Activated CD8-positive, alpha-beta memory T cell treated with anti-CD3 and anti-CD28 coated beads, Interleukin-2, amount 50 U/mL, for 24 hours (primary cell): ENCODE data around the gene OR52E6.
A peak's percentile ranks its signal among the peaks of the same experiment; 100 is the strongest.

Experiments
- DNase-seq: peaks from one replicate; pipeline ENCODE4 v3.0.0-alpha.2; 2020; ENCODE audit errors: extremely low read depth

OR52E6 gene

DNA sequence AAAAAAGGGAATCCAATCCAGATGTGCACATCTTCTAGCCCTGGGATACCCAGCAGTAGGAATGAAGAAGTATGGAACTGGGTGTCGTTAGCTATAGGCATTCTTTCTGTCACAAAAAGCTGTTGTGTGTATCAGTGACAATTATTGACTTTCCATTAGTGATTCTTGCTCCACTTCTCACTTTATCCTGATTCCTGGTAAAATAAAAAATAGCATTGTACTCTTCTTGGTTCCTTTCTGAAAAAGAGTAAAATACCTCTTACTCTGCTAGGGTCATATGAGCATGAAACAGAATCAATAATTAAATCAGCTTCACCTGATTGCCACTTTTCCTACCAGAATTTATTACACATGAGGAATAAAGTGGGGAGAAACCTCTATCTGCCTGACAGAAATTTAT, at the start of gene OR52E6:
OR52E6 (minus strand) TSS at position 101 of the 400 bp plus-strand sequence; CDS start at position 101, 0 bp downstream.
- DNase-seq, result no peak

DNA sequence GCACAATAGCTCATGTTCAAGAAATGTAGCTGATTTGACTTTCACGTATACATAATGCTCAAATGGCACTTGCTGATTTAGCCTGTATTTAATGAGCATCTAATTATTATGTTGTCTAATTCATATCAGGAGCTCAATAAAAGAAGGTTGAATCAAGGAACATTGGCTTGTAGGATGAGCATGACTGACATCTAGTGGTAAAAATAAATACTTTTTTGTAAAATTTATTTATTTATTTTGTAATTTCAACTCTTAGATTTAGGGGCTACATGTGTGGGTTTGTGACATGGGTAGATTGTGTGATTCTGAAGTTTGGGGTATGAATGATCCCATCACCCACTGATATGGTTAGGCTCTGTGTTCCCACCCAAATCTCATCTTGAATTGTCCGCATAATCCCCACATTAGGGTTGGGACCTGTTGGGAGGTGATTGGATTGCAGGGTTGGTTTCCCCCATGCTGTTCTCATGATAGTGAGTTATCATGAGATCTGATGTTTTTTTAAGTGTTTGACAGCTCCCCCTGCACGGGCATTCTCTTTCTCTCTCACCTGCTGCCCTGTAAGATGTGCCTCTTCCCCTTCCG, 49.6 kb upstream of the OR52E6 start:
- DNase-seq, result no peak

DNA sequence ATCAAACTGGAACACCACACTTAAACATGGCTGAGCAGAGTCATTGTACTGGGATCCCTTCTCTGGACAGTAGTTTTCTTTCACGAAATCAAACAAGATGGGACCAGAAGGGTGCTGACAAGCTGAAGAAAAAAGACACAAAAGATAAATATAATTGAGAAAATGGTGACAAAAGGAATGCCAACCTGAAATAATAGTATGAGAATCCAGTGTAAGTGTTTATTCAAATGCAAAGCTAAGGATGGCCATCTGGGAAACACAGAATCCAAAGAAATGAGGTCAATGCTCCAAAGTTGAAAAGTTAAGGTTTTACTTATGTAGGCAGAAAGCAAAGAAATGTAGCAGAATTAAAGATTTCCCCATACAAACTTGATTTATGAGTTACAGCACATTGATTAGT, 46.0 kb upstream of the OR52E6 start:
- DNase-seq, result no peak

DNA sequence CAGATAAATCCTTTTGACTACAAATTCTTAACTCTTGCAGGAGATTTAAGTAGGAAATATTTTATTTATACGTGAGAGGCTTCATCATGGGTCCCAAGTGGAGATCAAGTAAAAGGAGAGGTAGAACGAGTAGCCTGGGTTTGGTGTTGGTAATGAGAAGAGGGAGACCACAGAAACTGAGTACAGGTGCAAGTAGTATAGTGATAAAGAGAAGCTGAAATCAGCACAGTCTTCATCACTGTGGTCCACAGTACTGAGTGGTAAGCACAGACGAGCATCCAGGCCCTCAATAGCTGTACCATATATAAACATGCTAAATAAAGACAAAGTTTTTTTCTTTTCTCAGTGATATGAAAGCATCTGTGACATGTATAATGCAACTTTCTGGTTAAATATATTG, 45.5 kb upstream of the OR52E6 start:
- no peak for DNase-seq

DNA sequence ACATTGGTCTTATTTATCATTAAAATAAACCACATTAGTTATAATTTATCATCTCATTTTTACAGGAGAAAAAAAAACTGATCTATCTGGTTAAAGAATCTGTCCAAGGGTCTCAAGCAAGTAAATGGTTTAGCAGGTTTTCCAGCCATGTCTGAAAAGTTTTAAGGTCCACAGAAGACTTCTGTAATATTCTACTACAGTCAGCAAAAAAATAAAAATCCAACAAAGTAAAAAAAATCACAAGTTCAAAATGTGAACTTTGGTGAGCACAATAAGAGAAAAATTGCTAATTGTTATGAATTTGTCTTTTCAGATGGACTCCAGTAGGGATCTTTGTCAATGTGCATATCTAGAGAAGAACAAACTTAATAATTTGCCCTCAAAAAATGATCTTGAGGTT, 40.1 kb upstream of the OR52E6 start:
- no peak for DNase-seq

DNA sequence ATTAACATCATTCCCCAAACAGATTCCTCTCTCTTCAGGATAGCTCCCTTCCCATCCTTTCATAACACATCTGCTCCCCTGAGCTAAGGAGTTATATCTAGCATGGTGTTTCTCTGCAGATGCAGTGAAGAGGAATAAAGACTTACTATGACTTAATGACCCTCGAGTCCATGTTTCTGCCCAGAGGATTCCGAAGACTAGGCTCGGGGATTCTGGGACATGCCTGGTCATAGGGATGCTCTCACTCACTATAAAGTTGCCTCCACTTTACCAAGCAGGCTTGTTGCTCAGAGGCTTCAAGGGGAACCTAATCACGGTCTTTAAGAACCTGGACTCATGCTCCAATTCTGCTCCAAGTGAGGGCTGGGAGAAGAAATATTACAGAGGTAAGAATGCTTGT, 38.6 kb upstream of the OR52E6 start, which contains the start of gene OR52E4:
OR52E4 (plus strand) TSS at position 301 of the 400 bp plus-strand sequence. CDS start 3,664 bp downstream, outside the sequence.
- DNase-seq, result no peak

DNA sequence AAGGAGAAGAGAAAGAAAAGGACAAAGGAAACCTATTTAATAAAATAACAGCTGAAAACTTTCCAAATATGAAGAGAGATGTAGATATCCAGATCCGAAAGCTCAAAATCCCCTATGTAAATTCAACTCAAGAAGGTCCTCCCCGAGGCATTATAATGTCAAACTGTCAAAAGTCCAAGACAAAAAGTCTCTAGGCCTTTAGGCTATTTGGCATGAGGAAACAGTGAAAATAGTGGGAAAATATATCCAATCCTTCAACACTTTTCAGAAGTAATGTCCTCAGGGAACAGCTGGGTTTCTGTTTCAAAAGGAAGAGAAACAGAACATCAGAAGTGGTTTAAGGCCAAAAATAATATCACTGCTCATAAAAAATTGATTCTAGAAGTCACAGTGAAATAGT, 36.9 kb upstream of the OR52E6 start:
- no peak for DNase-seq

DNA sequence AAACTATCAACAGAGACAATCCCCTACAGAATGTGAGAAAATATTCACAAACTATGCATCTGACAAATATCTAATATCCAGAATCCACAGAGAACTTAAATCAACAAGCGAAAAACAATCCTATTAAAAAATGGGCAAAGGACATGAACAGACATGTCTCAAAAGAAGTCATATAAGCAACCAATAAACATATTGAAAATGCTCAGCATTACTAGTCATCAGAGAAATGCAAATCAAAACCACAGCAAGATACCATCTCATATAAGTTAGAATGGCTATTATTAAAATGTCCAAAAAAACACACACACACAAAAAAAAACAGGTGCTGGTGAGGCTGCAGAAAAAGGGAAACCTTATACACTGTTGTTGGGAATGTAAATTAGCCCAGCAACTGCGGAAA, 24.1 kb upstream of the OR52E6 start:
- DNase-seq, result no peak

DNA sequence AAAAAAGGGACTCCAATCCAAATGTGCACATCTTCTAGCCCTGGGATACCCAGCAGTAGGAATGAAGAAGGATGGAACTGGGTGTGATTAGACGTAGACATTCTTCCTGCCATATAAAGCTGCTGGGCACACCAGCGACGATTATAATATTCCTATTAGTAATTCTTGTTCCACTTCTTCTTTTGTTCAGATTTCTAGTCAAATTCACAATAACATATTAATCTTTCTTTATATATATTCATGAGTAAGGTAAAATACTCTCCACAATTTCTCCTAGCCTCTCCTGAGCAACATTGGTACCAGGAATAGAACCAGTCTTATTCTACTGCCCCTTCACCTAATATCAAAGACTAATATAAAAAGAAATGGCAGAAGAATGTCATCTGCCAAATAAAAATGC, 15.9 kb upstream of the OR52E6 start, which contains the start of gene OR52E8:
OR52E8 (minus strand) TSS at position 101 of the 400 bp plus-strand sequence; CDS start at position 101, 0 bp downstream.
- no peak for DNase-seq

DNA sequence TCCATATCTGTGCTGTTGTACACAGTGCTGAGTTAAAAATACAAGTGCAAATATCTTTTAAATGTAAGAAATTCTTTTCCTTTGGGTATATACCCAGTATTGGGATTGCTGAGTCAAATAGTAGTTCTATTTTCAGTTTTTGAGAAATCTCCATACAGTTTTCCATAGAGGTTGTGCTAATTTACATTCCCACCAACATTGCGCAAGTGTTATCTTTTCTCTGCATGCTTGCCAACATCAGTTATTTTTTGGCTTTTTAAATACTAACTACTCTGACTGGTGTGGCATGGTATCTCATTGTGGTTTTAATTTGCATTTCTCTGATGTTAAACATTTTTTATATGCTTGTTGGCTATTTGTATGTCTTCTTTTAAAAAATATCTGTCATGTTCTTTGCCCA, 9.3 kb upstream of the OR52E6 start:
- DNase-seq, result no peak

DNA sequence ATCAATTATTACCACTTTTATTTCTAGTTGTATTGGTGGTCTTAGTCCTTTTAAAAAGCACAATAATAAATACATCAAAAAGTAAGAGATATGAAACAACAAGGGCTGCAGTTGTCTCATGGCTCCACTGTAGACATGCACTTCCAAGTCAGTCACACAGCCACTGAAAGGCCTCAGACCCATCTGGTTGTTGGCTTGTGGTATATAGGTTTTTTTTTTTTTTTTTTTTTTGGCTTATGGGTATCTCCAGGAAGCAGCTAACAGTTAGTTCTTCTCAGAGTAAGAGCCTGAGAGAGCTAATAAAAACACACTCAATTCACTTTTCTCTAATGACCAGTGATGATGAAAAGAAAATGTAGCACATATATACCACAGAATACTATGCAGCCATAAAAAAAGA, 6.0 kb upstream of the OR52E6 start:
- DNase-seq, result no peak

DNA sequence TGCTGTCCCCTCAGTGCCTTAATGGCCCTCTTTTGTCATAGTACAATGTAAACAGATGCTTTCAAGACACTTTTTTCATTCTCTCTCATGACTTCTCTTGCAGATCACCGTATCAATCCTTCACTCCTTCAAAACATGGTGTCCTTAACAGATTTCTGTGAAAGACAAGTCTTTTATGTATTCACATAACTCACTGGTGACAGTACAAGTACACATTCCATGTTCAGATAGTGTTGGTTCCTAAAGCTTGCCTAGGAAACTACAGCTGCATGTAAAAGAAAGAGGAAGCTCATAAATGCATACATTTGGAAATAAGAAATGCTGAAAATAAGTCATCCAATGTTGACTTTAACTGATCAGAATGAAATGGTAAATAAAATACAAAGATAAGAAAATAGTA, 5.0 kb upstream of the OR52E6 start:
- no peak for DNase-seq

DNA sequence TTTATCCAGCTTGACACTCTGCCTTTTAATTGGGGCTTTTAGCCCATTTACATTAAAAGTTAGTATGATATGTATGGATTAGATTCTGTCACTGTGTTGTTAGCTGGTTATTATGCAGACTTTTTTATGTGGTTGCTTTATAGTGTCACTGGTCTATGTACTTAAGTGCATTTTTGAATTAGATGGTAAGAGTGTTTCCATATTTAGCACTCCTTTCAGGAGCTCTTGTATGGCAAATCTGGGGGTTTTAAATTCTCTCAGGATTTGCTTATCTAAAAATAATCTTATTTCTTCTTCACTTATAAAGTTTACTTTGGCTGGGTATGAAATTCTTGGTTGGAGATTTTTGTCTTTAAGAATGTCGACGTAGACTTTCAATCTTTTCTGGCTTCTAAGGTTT, 4.0 kb downstream of the OR52E6 start:
- no peak for DNase-seq

DNA sequence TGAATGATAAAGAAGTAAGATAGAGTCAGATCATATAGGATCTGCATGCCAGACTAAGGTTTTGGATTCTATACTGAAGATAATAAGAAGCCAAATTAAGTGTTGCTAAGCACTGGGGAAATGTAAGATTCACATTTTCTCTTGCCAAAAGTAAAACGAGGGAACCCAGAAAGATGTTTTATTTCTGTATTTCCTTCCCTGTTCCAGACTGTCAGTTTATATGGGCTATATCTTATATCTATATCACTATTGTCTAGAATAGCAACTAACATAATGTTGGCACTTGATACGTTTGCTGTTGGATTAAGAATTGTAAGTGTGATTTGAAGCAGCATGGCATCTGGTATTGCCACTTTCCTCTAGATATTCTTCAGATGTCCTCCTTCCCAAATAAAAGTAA, 8.3 kb downstream of the OR52E6 start:
- DNase-seq, result no peak

DNA sequence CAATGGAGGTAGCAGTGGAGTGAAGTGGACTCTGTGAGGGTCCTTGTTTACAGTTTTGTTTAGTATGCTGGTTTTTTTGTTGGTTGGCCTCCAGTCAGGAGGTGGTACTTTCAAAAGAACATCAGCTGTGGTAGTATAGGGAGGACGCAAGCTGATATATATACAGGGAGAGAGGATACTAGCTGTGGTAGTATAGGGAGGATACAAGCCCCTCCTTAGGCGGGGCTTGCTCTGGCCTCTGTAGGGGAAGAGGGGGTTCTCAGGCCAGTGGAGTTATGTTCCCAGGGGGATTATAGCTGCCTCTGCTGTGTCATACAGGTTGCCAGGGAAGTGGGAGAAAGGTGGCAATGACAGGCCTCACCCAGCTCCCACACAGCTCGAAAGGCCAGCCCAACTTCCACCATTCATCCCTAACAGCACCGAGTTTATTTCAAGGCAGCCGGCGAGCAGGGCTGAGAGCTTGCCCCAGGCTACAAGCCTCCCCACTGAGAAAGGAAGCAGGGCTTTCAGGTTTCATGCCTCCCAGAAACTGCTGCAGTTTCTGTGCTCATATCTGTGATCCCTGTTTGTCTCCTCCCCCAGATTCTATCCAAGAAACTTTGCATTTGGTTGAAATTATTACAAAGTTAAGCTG, 10.4 kb downstream of the OR52E6 start:
- DNase-seq, result no peak

DNA sequence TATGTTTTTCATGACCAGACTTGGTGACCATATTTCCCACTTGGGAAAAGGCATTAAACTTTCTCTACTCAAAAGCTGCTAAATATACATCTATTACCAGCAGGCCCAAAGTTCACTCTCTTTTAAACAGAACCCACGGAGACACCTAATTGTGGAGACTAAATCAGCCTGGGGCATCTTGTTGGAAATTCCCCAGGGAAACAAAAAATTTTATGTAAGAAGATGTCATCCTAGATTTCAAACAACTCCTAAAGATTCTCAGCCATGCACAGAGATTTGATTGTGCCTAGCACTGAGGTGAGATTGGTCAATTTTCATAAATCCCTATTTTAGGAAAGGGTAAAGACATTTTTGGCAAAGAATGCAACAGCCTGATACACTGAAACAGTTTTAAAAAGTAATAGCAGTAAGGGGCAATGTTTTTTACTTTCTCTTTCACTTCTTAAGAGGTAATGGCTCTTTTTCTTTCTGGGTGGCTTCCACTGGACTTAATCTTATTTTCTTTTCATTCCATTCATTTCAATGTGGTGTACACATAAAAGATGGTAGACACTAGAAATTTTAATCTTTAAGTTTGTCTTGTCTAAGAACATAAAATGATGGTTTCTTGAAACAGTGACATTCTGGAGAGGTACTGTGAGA, 23.3 kb downstream of the OR52E6 start:
- no peak for DNase-seq

DNA sequence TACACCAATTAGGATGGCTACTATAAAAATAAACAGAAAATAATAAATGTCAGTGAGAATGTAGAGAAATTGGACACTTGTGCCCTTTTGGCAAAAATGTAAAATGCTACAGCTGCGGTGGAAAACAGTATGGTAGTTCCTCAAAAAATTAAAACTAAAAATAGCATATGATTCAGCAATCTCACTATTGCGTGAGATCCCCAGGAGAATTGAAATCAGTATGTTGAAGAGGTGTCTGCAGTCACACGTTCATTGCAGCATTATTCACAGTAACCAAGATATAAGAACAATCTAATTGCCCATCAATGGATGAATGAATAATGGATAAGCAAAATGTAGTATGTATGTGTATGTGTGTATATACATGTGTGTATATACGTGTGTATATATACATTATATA, 26.2 kb downstream of the OR52E6 start:
- DNase-seq, result no peak

DNA sequence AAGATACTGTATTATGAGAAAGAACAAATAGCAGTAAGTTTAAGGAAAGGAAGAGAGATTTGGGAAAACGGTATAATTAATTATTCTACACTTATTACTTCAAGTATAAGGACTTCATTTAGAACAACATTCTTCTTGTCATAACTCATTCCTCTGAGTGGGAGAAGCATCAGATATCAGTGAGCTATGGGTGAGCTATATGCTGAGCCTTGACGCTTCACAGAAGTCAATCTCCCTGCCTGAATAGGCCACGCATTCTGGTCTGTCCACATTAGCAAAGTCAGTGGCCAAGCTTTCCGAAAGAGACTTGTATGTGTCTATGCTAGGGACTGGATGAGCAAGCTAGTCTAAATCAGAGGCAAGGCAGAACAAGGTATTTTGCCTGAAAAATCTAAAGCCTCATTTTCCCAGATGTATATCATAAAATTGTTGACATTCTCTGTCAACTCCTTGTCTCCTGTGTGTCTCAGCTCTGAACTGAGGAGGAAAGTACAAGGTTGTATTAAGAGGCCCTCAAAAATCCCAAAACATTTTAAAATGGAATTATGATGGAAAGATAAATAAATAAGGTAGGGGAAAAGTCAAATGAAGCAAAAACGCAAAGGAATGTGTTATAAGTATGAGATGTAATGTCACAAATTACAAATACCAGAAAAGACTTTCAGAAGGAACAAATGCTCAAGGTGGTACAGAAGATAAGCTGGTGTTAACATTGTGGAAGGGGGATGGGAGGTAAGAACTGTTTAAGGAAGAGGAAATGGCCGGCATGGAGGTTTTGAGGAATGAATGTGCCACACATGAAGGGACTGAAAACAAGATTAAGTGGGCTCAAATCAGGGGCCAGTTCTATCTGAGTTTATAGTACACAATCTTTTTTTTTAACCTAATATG, 31.5 kb downstream of the OR52E6 start:
- no peak for DNase-seq

DNA sequence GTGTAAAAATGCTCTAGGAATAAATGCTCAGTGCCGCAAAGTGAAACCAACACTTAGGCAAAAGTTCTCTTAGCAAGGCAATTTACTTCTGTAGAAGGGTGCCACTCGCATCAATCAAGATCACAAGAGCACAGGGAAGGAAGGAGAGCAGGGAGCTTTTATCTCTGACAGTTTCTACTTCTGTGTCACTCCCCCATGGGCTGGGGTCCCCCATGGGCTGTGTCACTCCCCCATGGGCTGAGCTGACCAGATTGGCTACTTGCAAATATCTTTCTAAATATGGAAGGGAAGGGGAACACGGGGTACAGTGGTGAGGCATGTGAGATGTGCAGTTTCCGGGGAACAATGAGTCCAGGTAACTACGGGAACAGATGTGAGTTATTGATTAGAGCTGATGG, 32.6 kb downstream of the OR52E6 start:
- DNase-seq, result no peak

DNA sequence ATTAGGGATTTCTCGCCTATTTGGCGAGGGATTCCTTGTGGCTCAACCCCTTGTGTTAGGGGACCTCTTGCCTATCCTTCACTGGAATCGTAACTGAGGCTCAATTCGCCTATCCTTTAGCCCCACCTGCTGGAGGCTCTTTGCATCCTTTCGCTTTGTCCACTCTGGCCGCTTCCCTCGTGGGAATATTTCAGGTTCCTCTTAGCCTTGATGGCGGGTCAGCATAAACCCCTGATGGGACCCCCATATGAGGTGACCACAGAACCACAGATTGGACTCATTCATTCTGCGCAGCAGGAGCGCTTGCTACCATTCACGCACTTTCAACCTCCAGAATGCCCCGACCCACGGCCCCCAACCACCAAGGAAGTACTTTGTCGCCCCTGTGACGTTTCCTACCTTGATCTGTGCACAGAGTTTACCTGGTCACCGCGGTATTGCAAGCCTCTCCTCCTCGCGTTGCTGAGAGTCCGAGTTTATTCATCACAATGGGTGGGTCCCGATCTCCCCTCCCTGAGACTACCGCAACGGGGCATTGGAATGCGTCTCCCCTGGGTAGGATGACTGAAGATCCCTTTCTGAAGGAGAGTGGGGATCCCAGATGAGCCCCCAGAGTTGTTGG, 33.1 kb downstream of the OR52E6 start, which contains the start of gene OR52N2:
OR52N2 (plus strand) TSS at position 425 of the 622 bp plus-strand sequence. CDS start 11,412 bp downstream, outside the sequence.
- DNase-seq, result peak; percentile 25

DNA sequence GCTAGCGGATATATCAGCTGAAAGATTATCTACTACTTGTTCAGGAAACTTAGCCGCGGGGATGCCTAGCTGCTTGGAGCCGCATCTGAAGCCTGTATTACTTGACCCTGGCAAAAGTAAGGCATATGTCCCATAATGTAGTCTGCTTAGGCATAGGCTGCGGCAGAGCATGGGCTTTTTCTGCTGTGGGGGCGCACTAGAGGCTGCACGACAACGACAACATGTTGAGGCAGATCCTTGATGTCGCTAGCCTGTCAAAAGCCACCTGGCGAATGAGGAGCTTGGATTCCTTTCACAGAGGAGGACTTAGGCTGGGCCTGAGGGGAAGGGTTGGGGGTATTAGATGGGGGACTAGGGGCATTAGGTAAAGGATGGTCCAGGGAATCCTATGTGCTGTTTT, 34.1 kb downstream of the OR52E6 start:
- DNase-seq, result no peak

DNA sequence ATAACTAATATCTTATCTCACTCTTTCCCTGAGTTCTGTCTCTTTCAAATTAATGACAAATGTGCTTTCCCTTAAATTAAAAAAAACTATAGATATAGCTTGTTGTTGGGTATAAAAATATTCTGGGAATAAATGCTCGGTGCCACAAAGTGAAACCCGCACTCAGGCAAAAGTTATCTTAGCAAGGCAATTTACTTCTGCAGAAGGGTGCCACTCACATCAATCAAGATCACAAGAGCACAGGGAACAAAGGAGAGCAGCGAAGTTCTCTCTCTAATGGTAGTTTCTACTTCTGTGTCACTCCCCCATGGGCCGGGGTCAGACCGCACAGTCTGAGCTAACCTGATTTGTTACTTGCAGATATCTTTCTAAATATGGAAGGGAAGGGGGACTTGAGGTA, 37.7 kb downstream of the OR52E6 start:
- DNase-seq, result no peak
